Natural killer cell (primary cell): Measurements from ENCODE around the gene ADAM19. TPM values are rescaled to one million over a fixed set of nuclear protein-coding genes. Genes with fewer than 3 reads are reported as not detected.
A peak's percentile ranks its signal among the peaks of the same experiment; 100 is the strongest.

Experiments
- ATAC-seq, 3 donors: fragments of 150-1000 bp in 2 of 3; fragments of 200-7000 bp in 1 of 3; cut with Tn5 transposase; 1 replicate in 1 of 3; 2 replicates in 2 of 3; pipeline ENCODE4 v1.10.0; 2021; ENCODE audit warnings: mild to moderate bottlenecking in 2 of 3, moderate library complexity in 2 of 3
- DNase-seq, 2 donors: peaks; one replicate each; pipeline versions ENCODE4 v3.0.0 to v3.0.0-alpha.2; 2013 to 2021; ENCODE audit warnings: mixed read lengths in 1 of 2
- H3K27ac ChIP-seq: one replicate; pipeline ENCODE4 v1.5.1; 2013; ENCODE audit warnings: mild to moderate bottlenecking, low read length
- H3K27me3 ChIP-seq: one replicate; pipeline ENCODE4 v1.6.1; 2013; ENCODE audit warnings: low read length; ENCODE audit not compliant: control insufficient read depth, insufficient read depth
- H3K36me3 ChIP-seq: one replicate; pipeline ENCODE4 v1.6.1; 2013; ENCODE audit warnings: low read length; ENCODE audit not compliant: control insufficient read depth, insufficient read depth
- H3K4me1 ChIP-seq: one replicate; pipeline ENCODE4 v1.6.1; 2013; ENCODE audit warnings: low read length; ENCODE audit not compliant: control insufficient read depth, insufficient read depth
- H3K4me3 ChIP-seq: one replicate; pipeline ENCODE4 v1.5.1; 2013; ENCODE audit warnings: low read length
- H3K9me3 ChIP-seq: one replicate; pipeline ENCODE4 v1.6.1; 2013; ENCODE audit warnings: low read length; ENCODE audit not compliant: control insufficient read depth, insufficient read depth
- H3K27ac Mint-ChIP-seq, 2 donors: one replicate each; pipeline ENCODE4 v1.8.0; 2022; ENCODE audit warnings: mild to moderate bottlenecking in 2 of 2, mixed read lengths in 2 of 2, moderate library complexity in 1 of 2
- H3K27me3 Mint-ChIP-seq, 2 donors: one replicate each; pipeline ENCODE4 v1.8.0; 2022; ENCODE audit warnings: low read depth in 2 of 2, mixed read lengths in 2 of 2
- H3K36me3 Mint-ChIP-seq: one replicate; pipeline ENCODE4 v1.8.0; 2022; ENCODE audit warnings: mixed read lengths
- H3K4me1 Mint-ChIP-seq, 2 donors: one replicate each; pipeline ENCODE4 v1.8.0; 2022; ENCODE audit warnings: mixed read lengths in 2 of 2
- H3K4me3 Mint-ChIP-seq: one replicate; pipeline ENCODE4 v1.8.0; 2022; ENCODE audit warnings: mild to moderate bottlenecking, moderate library complexity, mixed read lengths
- H3K9me3 Mint-ChIP-seq, 2 donors: one replicate each; pipeline ENCODE4 v1.8.0; 2022; ENCODE audit warnings: mixed read lengths in 2 of 2
- CTCF ChIP-seq: fragments of 200-600 bp; IDR thresholded peaks from one replicate; pipeline ENCODE4 v1.8.0; 2022; ENCODE audit warnings: antibody characterized with exemption
- WGBS: methylation state at CpG from one replicate; pipeline ENCODE4 v1.1.7; 2013; ENCODE audit warnings: missing lambda C conversion rate; ENCODE audit not compliant: insufficient coverage; 5-methylcytosine and 5-hydroxymethylcytosine counted together
- intact Hi-C: fragments of 100-400 bp; cut with micrococcal nuclease; formaldehyde crosslinking; loops from one replicate; pipeline ENCODE4 v1.14.2; 2022
- total RNA-seq, 4 donors: library from RNA; stranded (reverse); fragments of 120-200 nt in 1 of 4; gene quantifications; one replicate each; pipeline versions ENCODE4 v1.2.3 to v1.2.4, GENCODE V29; 2013 to 2022

ADAM19 gene
- total RNA-seq, 3 donors from 2014 or later (not counting 1 experiment from before 2014, with no cell fraction given), result 1.2 to 28.0 (median 4.7) TPM

GRCh38 chr5:157603333-157604190, 28.0 kb upstream of the ADAM19 start:
- H3K4me1 ChIP-seq, result peaks cover 29% of the 10 kb centered on the region
- DNase-seq, result peak in 1 of 2 donors; percentile 81
- Mint-ChIP-seq H3K4me3 (peak overlapping the region; percentile 40), H3K4me1 (peaks cover 35 to 37% of the 10 kb centered on the region in 2 donors), H3K27me3 (no peaks in the 10 kb centered on the region), H3K27ac (peak overlapping the region; percentile 51 to 56), H3K9me3 (no peaks in the 10 kb centered on the region), H3K36me3 (no peaks in the 10 kb centered on the region)
- peak in 2 of 3 donors; percentile 24 to 55 for ATAC-seq
- H3K9me3 ChIP-seq, result no peaks in the 10 kb centered on the region
- H3K27me3 ChIP-seq, result no peaks in the 10 kb centered on the region
- peak overlapping the region; percentile 53 for H3K27ac ChIP-seq
- H3K36me3 ChIP-seq, result no peaks in the 10 kb centered on the region
- TF ChIP-seq CTCF, result no peak
- intact Hi-C loops, result no loop called here
- H3K4me3 ChIP-seq, result no peak overlapping the region
- WGBS, result 69% methylated on average over 11 of the region's 12 CpGs

GRCh38 chr5:157602505-157602904, 26.9 kb upstream of the ADAM19 start:
- Histone ChIP-seq H3K4me1 (peaks cover 20% of the 10 kb centered on the region), H3K9me3 (no peaks in the 10 kb centered on the region), H3K4me3 (no peak overlapping the region), H3K27ac (peak overlapping the region; percentile 53), H3K36me3 (no peaks in the 10 kb centered on the region), H3K27me3 (no peaks in the 10 kb centered on the region)
- WGBS, result 46% methylated on average over 4 of the region's 4 CpGs
- H3K27me3 Mint-ChIP-seq, result no peaks in the 10 kb centered on the region
- intact Hi-C loops, result no loop called here
- H3K4me1 Mint-ChIP-seq, result peaks cover 31 to 32% of the 10 kb centered on the region in 2 donors
- peak overlapping the region in 1 of 2 donors; percentile 9 for H3K27ac Mint-ChIP-seq
- TF ChIP-seq CTCF, result no peak
- no peak overlapping the region for H3K4me3 Mint-ChIP-seq
- peak in 1 of 2 donors; percentile 45 for DNase-seq
- H3K9me3 Mint-ChIP-seq, result no peaks in the 10 kb centered on the region
- no peak for ATAC-seq
- no peaks in the 10 kb centered on the region for H3K36me3 Mint-ChIP-seq

- WGBS, result 100% methylated on average over 1 of the region's 1 CpG
- ATAC-seq, result no peak
- H3K36me3 ChIP-seq, result no peaks in the 10 kb centered on the region
- H3K27me3 ChIP-seq, result no peaks in the 10 kb centered on the region
- no peak for DNase-seq
- no peaks in the 10 kb centered on the region for H3K9me3 ChIP-seq
- no peak for TF ChIP-seq CTCF
- H3K27ac ChIP-seq, result no peak overlapping the region
- H3K27me3 Mint-ChIP-seq, result no peaks in the 10 kb centered on the region
- peaks cover 24% of the 10 kb centered on the region for H3K4me1 ChIP-seq
- no peak overlapping the region for H3K4me3 Mint-ChIP-seq
- intact Hi-C loops, result no loop called here
- H3K4me3 ChIP-seq, result no peak overlapping the region
- no peaks in the 10 kb centered on the region for H3K36me3 Mint-ChIP-seq
- H3K9me3 Mint-ChIP-seq, result no peaks in the 10 kb centered on the region
- peaks cover 40 to 43% of the 10 kb centered on the region in 2 donors for H3K4me1 Mint-ChIP-seq
- no peak overlapping the region for H3K27ac Mint-ChIP-seq
Measured at GRCh38 chr5:157600252-157600651, 24.7 kb upstream of the ADAM19 start.
